ENCODE measurements around the gene GYPA.
"Not testable (repeated sequence)": the region's sequence is repeated elsewhere in the genome, so short reads cannot be mapped to it uniquely, and the experiment has no call there.

GYPA gene

GRCh38 chr4:144130167-144130566 lies 10.4 kb downstream of the GYPA start:
- not testable (repeated sequence) for H3K27ac ChIP-seq (ENCODE audit: low read length, poor library complexity, severe bottlenecking); DNase-seq; H4K91ac ChIP-seq (ENCODE audit: low read length); H3K4me2 ChIP-seq (ENCODE audit: low read length, poor library complexity, severe bottlenecking); H3K27me3 ChIP-seq (ENCODE audit: control insufficient read depth in 1 of 2, insufficient read depth in 1 of 2, low read length in 2 of 2); H3K9ac ChIP-seq (ENCODE audit: low read length); H3K18ac ChIP-seq (ENCODE audit: low read depth in 1 of 2, low read length in 2 of 2); H3K9me3 ChIP-seq (ENCODE audit: control insufficient read depth, low read length); H3K79me1 ChIP-seq (replicated peaks; ENCODE audit: low read length, poor library complexity, severe bottlenecking); H3K4me1 ChIP-seq (ENCODE audit: control insufficient read depth, insufficient read depth, low read depth, low read length); H2AFZ ChIP-seq (ENCODE audit: low read depth, low read length); H3K36me3 ChIP-seq (ENCODE audit: control insufficient read depth in 1 of 2, insufficient read depth in 2 of 2, low read depth in 1 of 2, low read length in 2 of 2); H2BK120ac ChIP-seq (ENCODE audit: low read depth, low read length); H3K4ac ChIP-seq (ENCODE audit: low read depth in 1 of 2, low read length in 2 of 2); H3K14ac ChIP-seq (ENCODE audit: low read length in 2 of 2); H2BK5ac ChIP-seq (ENCODE audit: low read depth, low read length, poor library complexity, severe bottlenecking); H3K4me3 ChIP-seq (ENCODE audit: insufficient read depth in 1 of 2, low read depth in 1 of 2, low read length in 2 of 2); H3K23ac ChIP-seq (ENCODE audit: low read length in 2 of 2); H2AK5ac ChIP-seq (ENCODE audit: low read length, severe bottlenecking); H2BK12ac ChIP-seq (ENCODE audit: low read length in 2 of 2); H4K8ac ChIP-seq (ENCODE audit: low read length); H2BK15ac ChIP-seq (ENCODE audit: low read depth, poor library complexity, severe bottlenecking)
- 80% methylated on average over 1 of the region's 1 CpG for WGBS

GRCh38 chr4:144129336-144129875 lies 11.1 kb downstream of the GYPA start:
- not testable (repeated sequence) for H3K4me3 ChIP-seq (ENCODE audit: insufficient read depth in 1 of 2, low read depth in 1 of 2, low read length in 2 of 2); H4K8ac ChIP-seq (ENCODE audit: low read length); H2BK120ac ChIP-seq (ENCODE audit: low read depth, low read length); H3K4me2 ChIP-seq (ENCODE audit: low read length, poor library complexity, severe bottlenecking); H3K4ac ChIP-seq (ENCODE audit: low read depth in 1 of 2, low read length in 2 of 2); H2BK5ac ChIP-seq (ENCODE audit: low read depth, low read length, poor library complexity, severe bottlenecking); H3K4me1 ChIP-seq (ENCODE audit: control insufficient read depth, insufficient read depth, low read depth, low read length); H3K79me1 ChIP-seq (replicated peaks; ENCODE audit: low read length, poor library complexity, severe bottlenecking); H3K9me3 ChIP-seq (ENCODE audit: control insufficient read depth, low read length); H2BK15ac ChIP-seq (ENCODE audit: low read depth, poor library complexity, severe bottlenecking); H3K27ac ChIP-seq (ENCODE audit: low read length, poor library complexity, severe bottlenecking); H3K14ac ChIP-seq (ENCODE audit: low read length in 2 of 2); H2BK12ac ChIP-seq (ENCODE audit: low read length in 2 of 2); H3K27me3 ChIP-seq (ENCODE audit: control insufficient read depth in 1 of 2, insufficient read depth in 1 of 2, low read length in 2 of 2); H4K91ac ChIP-seq (ENCODE audit: low read length); H2AK5ac ChIP-seq (ENCODE audit: low read length, severe bottlenecking); H3K23ac ChIP-seq (ENCODE audit: low read length in 2 of 2); H2AFZ ChIP-seq (ENCODE audit: low read depth, low read length); H3K36me3 ChIP-seq (ENCODE audit: control insufficient read depth in 1 of 2, insufficient read depth in 2 of 2, low read depth in 1 of 2, low read length in 2 of 2); H3K9ac ChIP-seq (ENCODE audit: low read length); DNase-seq; H3K18ac ChIP-seq (ENCODE audit: low read depth in 1 of 2, low read length in 2 of 2)
- 78% methylated on average over 4 of the region's 4 CpGs for WGBS

- H4K8ac ChIP-seq (ENCODE audit: low read length); H2BK5ac ChIP-seq (ENCODE audit: low read depth, low read length, poor library complexity, severe bottlenecking); H3K23ac ChIP-seq (ENCODE audit: low read length in 2 of 2); H3K4me3 ChIP-seq (ENCODE audit: insufficient read depth in 1 of 2, low read depth in 1 of 2, low read length in 2 of 2); H2AK5ac ChIP-seq (ENCODE audit: low read length, severe bottlenecking); H3K36me3 ChIP-seq (ENCODE audit: control insufficient read depth in 1 of 2, insufficient read depth in 2 of 2, low read depth in 1 of 2, low read length in 2 of 2); H2BK12ac ChIP-seq (ENCODE audit: low read length in 2 of 2); H2BK120ac ChIP-seq (ENCODE audit: low read depth, low read length); H3K9ac ChIP-seq (ENCODE audit: low read length); H3K4me1 ChIP-seq (ENCODE audit: control insufficient read depth, insufficient read depth, low read depth, low read length); H3K18ac ChIP-seq (ENCODE audit: low read depth in 1 of 2, low read length in 2 of 2); H3K14ac ChIP-seq (ENCODE audit: low read length in 2 of 2); H3K27ac ChIP-seq (ENCODE audit: low read length, poor library complexity, severe bottlenecking); H2AFZ ChIP-seq (ENCODE audit: low read depth, low read length); H3K4ac ChIP-seq (ENCODE audit: low read depth in 1 of 2, low read length in 2 of 2); H3K4me2 ChIP-seq (ENCODE audit: low read length, poor library complexity, severe bottlenecking); H3K79me1 ChIP-seq (replicated peaks; ENCODE audit: low read length, poor library complexity, severe bottlenecking); H2BK15ac ChIP-seq (ENCODE audit: low read depth, poor library complexity, severe bottlenecking); H3K27me3 ChIP-seq (ENCODE audit: control insufficient read depth in 1 of 2, insufficient read depth in 1 of 2, low read length in 2 of 2); H3K9me3 ChIP-seq (ENCODE audit: control insufficient read depth, low read length); H4K91ac ChIP-seq (ENCODE audit: low read length); DNase-seq: not testable (repeated sequence)
- 75% methylated on average over 1 of the region's 5 CpGs for WGBS
Measured at GRCh38 chr4:144128709-144129320, 11.7 kb downstream of the GYPA start.

GRCh38 chr4:144125109-144125508 lies 15.4 kb downstream of the GYPA start:
- H3K14ac ChIP-seq (ENCODE audit: low read length in 2 of 2); H3K27me3 ChIP-seq (ENCODE audit: control insufficient read depth in 1 of 2, insufficient read depth in 1 of 2, low read length in 2 of 2); H3K9me3 ChIP-seq (ENCODE audit: control insufficient read depth, low read length); H3K9ac ChIP-seq (ENCODE audit: low read length); H4K8ac ChIP-seq (ENCODE audit: low read length); H4K91ac ChIP-seq (ENCODE audit: low read length); H3K18ac ChIP-seq (ENCODE audit: low read depth in 1 of 2, low read length in 2 of 2); H3K27ac ChIP-seq (ENCODE audit: low read length, poor library complexity, severe bottlenecking); H2BK5ac ChIP-seq (ENCODE audit: low read depth, low read length, poor library complexity, severe bottlenecking); H2AK5ac ChIP-seq (ENCODE audit: low read length, severe bottlenecking); H3K4me1 ChIP-seq (ENCODE audit: control insufficient read depth, insufficient read depth, low read depth, low read length); H3K4me2 ChIP-seq (ENCODE audit: low read length, poor library complexity, severe bottlenecking); H2BK120ac ChIP-seq (ENCODE audit: low read depth, low read length); H2BK12ac ChIP-seq (ENCODE audit: low read length in 2 of 2); DNase-seq; H3K36me3 ChIP-seq (ENCODE audit: control insufficient read depth in 1 of 2, insufficient read depth in 2 of 2, low read depth in 1 of 2, low read length in 2 of 2); H2AFZ ChIP-seq (ENCODE audit: low read depth, low read length); H3K4ac ChIP-seq (ENCODE audit: low read depth in 1 of 2, low read length in 2 of 2); H3K23ac ChIP-seq (ENCODE audit: low read length in 2 of 2); H3K4me3 ChIP-seq (ENCODE audit: insufficient read depth in 1 of 2, low read depth in 1 of 2, low read length in 2 of 2); H2BK15ac ChIP-seq (ENCODE audit: low read depth, poor library complexity, severe bottlenecking); H3K79me1 ChIP-seq (replicated peaks; ENCODE audit: low read length, poor library complexity, severe bottlenecking): not testable (repeated sequence)
- WGBS: 38% methylated on average over 1 of the region's 2 CpGs
